H1 (cell line): ENCODE measurements around the gene ARPP21. TPM values are rescaled to one million over a fixed set of nuclear protein-coding genes. Genes with fewer than 3 reads are reported as not detected.

Experiments
- CTCF ChIA-PET: fragments of 300-600 bp; sonication (Branson Sonifier 250); formaldehyde crosslinking; loops from one replicate; lab custom pipeline; 2021; ENCODE audit not compliant: partially characterized antibody; lab: Charles Lee
- POLR2A ChIA-PET: fragments of 300-600 bp; sonication (Branson Sonifier 250); formaldehyde crosslinking; loops from one replicate; lab custom pipeline; 2021; ENCODE audit warnings: inconsistent platforms; ENCODE audit not compliant: partially characterized antibody; lab: Charles Lee
- DNase-seq, 2 experiments: peaks; one replicate each; pipeline versions ENCODE4 v3.0.0 to v3.0.0-alpha.2; 2010 to 2022; ENCODE audit warnings: low spot score in 2 of 2, low read depth in 1 of 2, mixed read lengths in 1 of 2
- FAIRE-seq: peaks from 2 replicates; lab custom pipeline; 2011; peaks lifted over from hg19 to GRCh38; lab: Jason Lieb, UNC
- H2AFZ ChIP-seq: 2 replicates; pipeline ENCODE4 v1.8.1; 2012; ENCODE audit warnings: low read length, inconsistent platforms
- H2AK5ac ChIP-seq: 2 replicates; pipeline ENCODE4 v1.6.1; 2013; ENCODE audit warnings: low read depth, low read length
- H2BK120ac ChIP-seq: replicated peaks from 2 replicates; pipeline ENCODE3; 2013; ENCODE audit warnings: low read depth, low read length, inconsistent platforms
- H2BK12ac ChIP-seq: 2 replicates; pipeline ENCODE4 v1.6.1; 2013; ENCODE audit warnings: low read depth, low read length
- H2BK15ac ChIP-seq: 2 replicates; pipeline ENCODE4 v1.6.1; 2013; ENCODE audit warnings: low read length
- H2BK20ac ChIP-seq: 2 replicates; pipeline ENCODE4 v1.6.1; 2013; ENCODE audit warnings: low read length
- H2BK5ac ChIP-seq: 2 replicates; pipeline ENCODE4 v1.6.1; 2013; ENCODE audit warnings: low read depth, low read length
- H3K14ac ChIP-seq: 2 replicates; pipeline ENCODE4 v1.6.1; 2013; ENCODE audit warnings: inconsistent platforms; ENCODE audit not compliant: insufficient read length
- H3K18ac ChIP-seq: 2 replicates; pipeline ENCODE4 v1.6.1; 2013; ENCODE audit warnings: low read length; ENCODE audit errors: extremely low read depth
- H3K23ac ChIP-seq: 2 replicates; pipeline ENCODE4 v1.6.1; 2013; ENCODE audit warnings: inconsistent platforms; ENCODE audit not compliant: insufficient read length
- H3K23me2 ChIP-seq: 2 replicates; pipeline ENCODE4 v1.6.1; 2013; ENCODE audit warnings: low read depth, low read length
- H3K27ac ChIP-seq: 2 replicates; pipeline ENCODE4 v1.6.1; 2011; ENCODE audit warnings: low read depth, low read length, inconsistent platforms
- H3K27me3 ChIP-seq, 4 experiments: replicated peaks in 1 of 4; 1 replicate in 1 of 4; 2 replicates in 3 of 4; pipeline versions ENCODE4 v1.6.1 to v1.8.1; 2011 to 2013; ENCODE audit warnings: low read length in 3 of 4, mild to moderate bottlenecking in 3 of 4, inconsistent platforms in 2 of 4, mixed read lengths in 2 of 4, moderate library complexity in 1 of 4; ENCODE audit not compliant: control insufficient read depth in 3 of 4, insufficient read depth in 3 of 4; ENCODE audit errors: extremely low read depth in 1 of 4
- H3K36me3 ChIP-seq, 4 experiments: 2 replicates each; pipeline versions ENCODE4 v1.6.1 to v1.8.1; 2011 to 2013; ENCODE audit warnings: mild to moderate bottlenecking in 4 of 4, low read length in 3 of 4, moderate library complexity in 2 of 4, control low read depth in 1 of 4, inconsistent platforms in 1 of 4; ENCODE audit not compliant: insufficient read depth in 4 of 4, control insufficient read depth in 2 of 4
- H3K4ac ChIP-seq: replicated peaks from 2 replicates; pipeline ENCODE3; 2013; ENCODE audit warnings: low read length, low read depth, mixed read lengths, inconsistent platforms; ENCODE audit not compliant: insufficient read length
- H3K4me1 ChIP-seq, 4 experiments: replicated peaks in 1 of 4; 1 replicate in 1 of 4; 2 replicates in 3 of 4; pipeline versions ENCODE4 v1.6.1 to v1.8.1; 2011 to 2013; ENCODE audit warnings: low read length in 3 of 4, inconsistent platforms in 2 of 4, mixed read lengths in 1 of 4; ENCODE audit not compliant: insufficient read depth in 4 of 4, control insufficient read depth in 3 of 4
- H3K4me2 ChIP-seq, 2 experiments: 2 replicates each; pipeline versions ENCODE4 v1.6.1 to v1.8.1; 2011 to 2013; ENCODE audit warnings: low read depth in 2 of 2, low read length in 2 of 2, control low read depth in 1 of 2, inconsistent platforms in 1 of 2, mild to moderate bottlenecking in 1 of 2; ENCODE audit not compliant: insufficient read depth in 1 of 2
- H3K4me3 ChIP-seq, 4 experiments: fragments of 200-600, 300-600 bp in 1 of 4; sonication (generic), shearing (Covaris generic), sonication (Bioruptor Twin) in 1 of 4; 2 replicates each; pipeline versions ENCODE4 v1.5.1 to v1.8.1; 2011 to 2016; ENCODE audit warnings: low read length in 4 of 4, low read depth in 3 of 4, control low read depth in 2 of 4, inconsistent platforms in 2 of 4, mild to moderate bottlenecking in 2 of 4, mixed read lengths in 1 of 4, moderate library complexity in 1 of 4; ENCODE audit not compliant: insufficient read depth in 2 of 4; ENCODE audit errors: extremely low read depth in 1 of 4
- H3K56ac ChIP-seq: replicated peaks from 2 replicates; pipeline ENCODE3; 2013; ENCODE audit warnings: low read depth, mild to moderate bottlenecking, mixed read lengths, low read length, inconsistent platforms; ENCODE audit not compliant: insufficient read length
- H3K79me1 ChIP-seq: 2 replicates; pipeline ENCODE4 v1.6.1; 2013; ENCODE audit warnings: low read depth, low read length, control low read depth
- H3K79me2 ChIP-seq, 2 experiments: 2 replicates each; pipeline versions ENCODE4 v1.6.1 to v1.8.1; 2012 to 2013; ENCODE audit warnings: low read length in 2 of 2, mild to moderate bottlenecking in 2 of 2, inconsistent platforms in 1 of 2; ENCODE audit not compliant: insufficient read depth in 2 of 2, control insufficient read depth in 1 of 2
- H3K9ac ChIP-seq, 4 experiments: replicated peaks in 1 of 4; 1 replicate in 1 of 4; 2 replicates in 3 of 4; pipeline versions ENCODE4 v1.6.1 to v1.8.1; 2011 to 2013; ENCODE audit warnings: low read depth in 3 of 4, low read length in 3 of 4, control low read depth in 2 of 4, mild to moderate bottlenecking in 2 of 4, moderate library complexity in 2 of 4, inconsistent platforms in 1 of 4; ENCODE audit errors: extremely low read depth in 1 of 4
- H3K9me3 ChIP-seq, 2 experiments: 2 replicates each; pipeline versions ENCODE4 v1.6.1 to v1.8.1; 2012 to 2013; ENCODE audit warnings: mild to moderate bottlenecking in 2 of 2, moderate library complexity in 2 of 2, control low read depth in 1 of 2, inconsistent platforms in 1 of 2, low read depth in 1 of 2, low read length in 1 of 2, mixed read lengths in 1 of 2; ENCODE audit not compliant: insufficient read depth in 2 of 2
- H4K20me1 ChIP-seq, 2 experiments: replicated peaks in 1 of 2; 2 replicates each; pipeline versions ENCODE3 to v1.8.1; 2011 to 2013; ENCODE audit warnings: inconsistent platforms in 2 of 2, low read length in 2 of 2, mild to moderate bottlenecking in 1 of 2; ENCODE audit not compliant: insufficient read depth in 2 of 2, control insufficient read depth in 1 of 2
- H4K5ac ChIP-seq: 2 replicates; pipeline ENCODE4 v1.6.1; 2013; ENCODE audit warnings: low read length, low read depth, mixed read lengths, inconsistent platforms; ENCODE audit not compliant: insufficient read length
- H4K8ac ChIP-seq: 2 replicates; pipeline ENCODE4 v1.8.0; 2013; ENCODE audit warnings: mild to moderate bottlenecking, moderate library complexity, low read length, inconsistent platforms; ENCODE audit not compliant: insufficient read depth; ENCODE audit errors: extremely low read depth
- H4K91ac ChIP-seq: replicated peaks from 2 replicates; pipeline ENCODE3; 2013; ENCODE audit warnings: low read length, mixed read lengths, inconsistent platforms; ENCODE audit not compliant: insufficient read length
- EGR1 ChIP-seq: IDR thresholded peaks from 2 replicates; pipeline ENCODE4 v1.6.1; 2011; ENCODE audit warnings: low read depth, low read length, borderline replicate concordance
- WGBS, 2 experiments: shearing (Covaris generic) in 1 of 2; methylation state at CpG; one replicate each; pipeline versions ENCODE4 v1.1.6 to v1.1.7; 2013 to 2015; ENCODE audit warnings: low lambda C conversion rate in 2 of 2, mixed read lengths in 2 of 2, inconsistent platforms in 1 of 2, low coverage in 1 of 2, missing lambda C conversion rate in 1 of 2; ENCODE audit not compliant: insufficient replicate concordance in 2 of 2, insufficient coverage in 1 of 2, insufficient read length in 1 of 2; ENCODE audit errors: extremely low coverage in 1 of 2, missing lambda C conversion rate in 1 of 2; 5-methylcytosine and 5-hydroxymethylcytosine counted together
- polyA plus RNA-seq, 7 experiments: library from polyadenylated mRNA; depleted of rRNA in 3 of 7; stranded (reverse) in 5 of 7; unstranded in 2 of 7; fragments of >200 nt in 5 of 7; fragments of 200-250 nt in 2 of 7; gene quantifications; 1 replicate in 5 of 7; 2 replicates in 1 of 7; 4 replicates in 1 of 7; pipeline versions ENCODE4 v1.2.1 to v1.2.3, GENCODE V29; 2011 to 2013; ENCODE audit warnings: missing spikeins in 2 of 7, mixed read lengths in 2 of 7
- total RNA-seq: library from RNA; stranded (reverse); fragmentation: NEBNext Ultra II Directional; extraction: Animal tissue kit (Norgen Biotek cat#: 25700); gene quantifications from 2 replicates; pipeline ENCODE4 v1.2.1, GENCODE V29; 2021

The ARPP21 gene
- total and polyA plus RNA-seq, 2 of the 8 experiments (the other 6 are each of a cell fraction or from before 2014, with no cell fraction given): not detected

GRCh38 chr3:35677797-35678196 is 38.5 kb downstream of the ARPP21 start:
- Histone ChIP-seq H3K4me3 (no peak overlapping the region), H3K79me2 (no peaks in the 10 kb centered on the region), H4K20me1 (no peaks in the 10 kb centered on the region), H2BK15ac (no peak overlapping the region), H3K18ac (no peak overlapping the region), H3K79me1 (no peaks in the 10 kb centered on the region), H2BK120ac (no peak overlapping the region), H3K23ac (no peak overlapping the region), H2BK5ac (no peak overlapping the region), H3K9ac (no peak overlapping the region), H2AK5ac (no peak overlapping the region), H4K8ac (no peak overlapping the region), H3K36me3 (no peaks in the 10 kb centered on the region), H4K91ac (no peak overlapping the region), H2BK20ac (no peak overlapping the region), H3K4ac (no peak overlapping the region), H3K14ac (no peak overlapping the region), H3K27me3 (no peaks in the 10 kb centered on the region), H3K9me3 (no peaks in the 10 kb centered on the region), H3K4me2 (no peak overlapping the region), H3K56ac (no peak overlapping the region), H3K23me2 (no peaks in the 10 kb centered on the region), H3K4me1 (no peaks in the 10 kb centered on the region), H2BK12ac (no peak overlapping the region), H2AFZ (no peak overlapping the region), H3K27ac (no peak overlapping the region), H4K5ac (no peak overlapping the region)
- ChIA-PET CTCF (no interaction called here), POLR2A (no interaction called here)
- FAIRE-seq (no peak), DNase-seq (no peak)
- 99% methylated on average over 5 of the region's 5 CpGs; no CpG with 5 or more reads in 1 of the 2 experiments for WGBS, 2 experiments
- no peak for TF ChIP-seq EGR1
